K562 (cell line): ENCODE measurements around the gene ANAPC2. TPM values are rescaled to one million over a fixed set of nuclear protein-coding genes. Genes with fewer than 3 reads are reported as not detected.

Source experiments
- AFF1 ChIP-seq, 2 experiments: fragments of 450-650 bp; IDR thresholded peaks; 2 replicates each; pipeline ENCODE4 v1.6.1; 2018; ENCODE audit warnings: mild to moderate bottlenecking in 2 of 2, low read depth in 1 of 2; ENCODE audit not compliant: partially characterized antibody in 2 of 2
- ARID1B ChIP-seq: fragments of 450-650 bp; IDR thresholded peaks from 2 replicates; pipeline ENCODE4 v1.6.1; 2016; ENCODE audit warnings: antibody characterized with exemption, mild to moderate bottlenecking, inconsistent platforms
- ATF2 ChIP-seq: sonication (generic); formaldehyde crosslinking; IDR thresholded peaks from 2 replicates; pipeline ENCODE4 v1.8.1; 2022; ENCODE audit warnings: missing genetic modification reagents
- ATF3 ChIP-seq, 2 experiments: fragments of 450-650 bp in 1 of 2; sonication (generic) in 1 of 2; formaldehyde crosslinking in 1 of 2; IDR thresholded peaks in 1 of 2; conservative IDR thresholded peaks in 1 of 2; 2 replicates each; pipeline versions ENCODE4 v1.6.1 to v1.8.1; 2016 to 2023; ENCODE audit warnings: mild to moderate bottlenecking in 2 of 2, moderate library complexity in 2 of 2, inconsistent platforms in 1 of 2, missing genetic modification reagents in 1 of 2
- BCL6 ChIP-seq: fragments of 250-450 bp; sonication (Bioruptor Pico); IDR thresholded peaks from 2 replicates; pipeline ENCODE4 v1.4.0; 2020
- BDP1 ChIP-seq: IDR thresholded peaks from 3 replicates; pipeline ENCODE4 v1.6.1; 2011; ENCODE audit not compliant: insufficient read length, insufficient read depth
- ELF4 ChIP-seq: fragments of 450-650 bp; formaldehyde crosslinking; IDR thresholded peaks from 2 replicates; pipeline ENCODE4 v1.4.0; 2022; ENCODE audit warnings: missing genetic modification characterization
- ELK1 ChIP-seq: sonication (generic); formaldehyde crosslinking; IDR thresholded peaks from 2 replicates; pipeline ENCODE4 v1.8.1; 2022; ENCODE audit warnings: missing genetic modification reagents
- FOS ChIP-seq: IDR thresholded peaks from 3 replicates; pipeline ENCODE4 v1.6.1; 2011; ENCODE audit not compliant: insufficient read length; ENCODE audit errors: extremely low read depth
- JUNB ChIP-seq: fragments of 450-650 bp; formaldehyde crosslinking; conservative IDR thresholded peaks from 2 replicates; pipeline ENCODE4 v1.4.0; 2020; ENCODE audit warnings: mild to moderate bottlenecking
- KDM1A ChIP-seq, 2 experiments: fragments of 450-650 bp; IDR thresholded peaks; 2 replicates each; pipeline ENCODE4 v1.6.1; 2016; ENCODE audit warnings: mild to moderate bottlenecking in 2 of 2
- MEF2A ChIP-seq: IDR thresholded peaks from 2 replicates; pipeline ENCODE4 v1.6.1; 2011; ENCODE audit warnings: low read depth, mild to moderate bottlenecking, low read length, moderate library complexity; ENCODE audit not compliant: control insufficient read depth
- POLR3G ChIP-seq: IDR thresholded peaks from 2 replicates; pipeline ENCODE4 v1.6.1; 2011; ENCODE audit not compliant: insufficient read length, insufficient replicate concordance; ENCODE audit errors: extremely low read depth
- TAF15 ChIP-seq: fragments of 200-400 bp; formaldehyde crosslinking; IDR thresholded peaks from 2 replicates; pipeline ENCODE4 v1.6.1; 2017; ENCODE audit warnings: mild to moderate bottlenecking, low read depth, low read length, moderate library complexity
- UBTF ChIP-seq, 2 experiments: IDR thresholded peaks; 2 replicates each; pipeline ENCODE4 v1.6.1; 2012; ENCODE audit warnings: improper control_type of control experiment in 2 of 2, low read depth in 2 of 2, low read length in 2 of 2, borderline replicate concordance in 1 of 2
- ZBTB7A ChIP-seq: IDR thresholded peaks from 2 replicates; pipeline ENCODE4 v1.6.1; 2011; ENCODE audit warnings: low read depth, mild to moderate bottlenecking, low read length, moderate library complexity, borderline replicate concordance; ENCODE audit not compliant: control insufficient read depth
- ZNF57 ChIP-seq: fragments of 450-650 bp; formaldehyde crosslinking; IDR thresholded peaks from 2 replicates; pipeline ENCODE4 v1.4.0; 2020; ENCODE audit warnings: mild to moderate bottlenecking, moderate library complexity
- polyA plus RNA-seq, 8 experiments: library from polyadenylated mRNA; depleted of rRNA in 4 of 8; stranded (reverse) in 5 of 8; unstranded in 3 of 8; fragments of >200 nt; fragmentation: Nextera tagmentation in 2 of 8; fragmentation: Illumina TruSeq in 1 of 8; extraction: Ambion mirVana in 2 of 8; extraction: Trizol in 1 of 8; gene quantifications; 2 replicates each; pipeline versions ENCODE4 v1.2.1 to v1.2.3, GENCODE V29; 2011 to 2014; ENCODE audit warnings: inconsistent platforms in 1 of 8, missing spikeins in 1 of 8
- total RNA-seq, 7 experiments: library from RNA; depleted of rRNA in 6 of 7; stranded (reverse); fragments of >200 nt in 6 of 7; fragmentation: Illumina TruSeq in 2 of 7; extraction: Trizol in 2 of 7; gene quantifications; 2 replicates each; pipeline versions ENCODE4 v1.2.1 to v1.2.3, GENCODE V29; 2011 to 2021; ENCODE audit warnings: low replicate concordance in 1 of 7

The ANAPC2 gene
- total and polyA plus RNA-seq, 9 of the 15 experiments (the other 6 are each of a cell fraction or from before 2014, with no cell fraction given), result 0.11 to 56.5 (median 17.1) TPM; not detected in 1

GRCh38 chr9:137138058-137138721 lies 50.2 kb downstream of the ANAPC2 start (continued):
- TF ChIP-seq ATF2 (CRISPR knock-in tag) (peak; percentile 66; the same call in 1 of the 2 replicates), AFF1 (IDR thresholded peaks at IDR 0.05; ENCODE audit: low read depth in 1 of 2, partially characterized antibody in 2 of 2) (no peak), FOS (no peak), POLR3G (no peak), JUNB (CRISPR knock-in tag) (no peak), ZBTB7A (no peak), ZNF57 (CRISPR knock-in tag) (no peak), ELK1 (no peak), BCL6 (CRISPR knock-in tag) (no peak), UBTF (IDR thresholded peaks at IDR 0.05; ENCODE audit: borderline replicate concordance in 1 of 2, low read depth in 2 of 2, low read length in 2 of 2) (no peak), ELF4 (CRISPR knock-in tag) (no peak), KDM1A (IDR thresholded peaks at IDR 0.05) (0 out of 4 replicates have a peak, but pooled peaks of 1 of the 2 experiments have one; percentile 41), ARID1B (no peak), MEF2A (no peak), TAF15 (no peak), ATF3 (IDR thresholded peaks at IDR 0.05) (0 out of 2 replicates have a peak, but pooled peaks have one; percentile 34), ATF3 (CRISPR knock-in tag; conservative IDR thresholded peaks at IDR 0.05) (no peak), BDP1 (no peak)
